NOMO-1 treated with dmso at 0.1 percent for 144 hours (cell line): ENCODE results near the gene PRIM2.
"Not testable (repeated sequence)": the region's sequence is repeated elsewhere in the genome, so short reads cannot be mapped to it uniquely, and the experiment has no call there.

Source experiments
- DNase-seq: peaks from one replicate; lab custom pipeline; 2025; ENCODE audit not compliant: unreplicated experiment; lab: John Stamatoyannopoulos, UW

The PRIM2 gene

GRCh38 chr6:57496251-57496650 is 178.8 kb downstream of the PRIM2 start:
- DNase-seq: not testable (repeated sequence)

GRCh38 chr6:57500368-57501021 is 183.1 kb downstream of the PRIM2 start:
- DNase-seq: not testable (repeated sequence)

- not testable (repeated sequence) for DNase-seq
Observed at GRCh38 chr6:57502387-57502786, 185.0 kb downstream of the PRIM2 start.

- DNase-seq: not testable (repeated sequence)
Observed at GRCh38 chr6:57505251-57505650, 187.8 kb downstream of the PRIM2 start.

- not testable (repeated sequence) for DNase-seq
Observed at GRCh38 chr6:57510390-57510789, 193.0 kb downstream of the PRIM2 start.

GRCh38 chr6:57515171-57515570 is 197.7 kb downstream of the PRIM2 start:
- not testable (repeated sequence) for DNase-seq

- DNase-seq: not testable (repeated sequence)
Observed at GRCh38 chr6:57515845-57516244, 198.4 kb downstream of the PRIM2 start.

GRCh38 chr6:57516776-57517175 is 199.3 kb downstream of the PRIM2 start:
- DNase-seq: not testable (repeated sequence)

- not testable (repeated sequence) for DNase-seq
Observed at GRCh38 chr6:57519198-57519597, 201.8 kb downstream of the PRIM2 start.

GRCh38 chr6:57521085-57521484 is 203.7 kb downstream of the PRIM2 start:
- not testable (repeated sequence) for DNase-seq

GRCh38 chr6:57523221-57523620 is 205.8 kb downstream of the PRIM2 start:
- DNase-seq: not testable (repeated sequence)

- DNase-seq: not testable (repeated sequence)
Observed at GRCh38 chr6:57529755-57530154, 212.3 kb downstream of the PRIM2 start.

GRCh38 chr6:57532660-57533059 is 215.2 kb downstream of the PRIM2 start:
- DNase-seq: not testable (repeated sequence)

- not testable (repeated sequence) for DNase-seq
Observed at GRCh38 chr6:57535121-57535520, 217.7 kb downstream of the PRIM2 start.

GRCh38 chr6:57535994-57536393 is 218.6 kb downstream of the PRIM2 start:
- not testable (repeated sequence) for DNase-seq

GRCh38 chr6:57537916-57538315 is 220.5 kb downstream of the PRIM2 start:
- DNase-seq: not testable (repeated sequence)

GRCh38 chr6:57551961-57552360 is 234.5 kb downstream of the PRIM2 start:
- not testable (repeated sequence) for DNase-seq

- not testable (repeated sequence) for DNase-seq
Observed at GRCh38 chr6:57557855-57558254, 240.4 kb downstream of the PRIM2 start.

- DNase-seq: not testable (repeated sequence)
Observed at GRCh38 chr6:57559170-57559569, 241.7 kb downstream of the PRIM2 start.

- not testable (repeated sequence) for DNase-seq
Observed at GRCh38 chr6:57562233-57562632, 244.8 kb downstream of the PRIM2 start.

GRCh38 chr6:57572119-57572518 is 254.7 kb downstream of the PRIM2 start:
- not testable (repeated sequence) for DNase-seq

GRCh38 chr6:57572844-57573243 is 255.4 kb downstream of the PRIM2 start:
- DNase-seq: not testable (repeated sequence)

GRCh38 chr6:57577023-57577422 is 259.6 kb downstream of the PRIM2 start:
- DNase-seq: not testable (repeated sequence)
